ENCODE measurements around the gene MSH2.

MSH2 gene

DNA sequence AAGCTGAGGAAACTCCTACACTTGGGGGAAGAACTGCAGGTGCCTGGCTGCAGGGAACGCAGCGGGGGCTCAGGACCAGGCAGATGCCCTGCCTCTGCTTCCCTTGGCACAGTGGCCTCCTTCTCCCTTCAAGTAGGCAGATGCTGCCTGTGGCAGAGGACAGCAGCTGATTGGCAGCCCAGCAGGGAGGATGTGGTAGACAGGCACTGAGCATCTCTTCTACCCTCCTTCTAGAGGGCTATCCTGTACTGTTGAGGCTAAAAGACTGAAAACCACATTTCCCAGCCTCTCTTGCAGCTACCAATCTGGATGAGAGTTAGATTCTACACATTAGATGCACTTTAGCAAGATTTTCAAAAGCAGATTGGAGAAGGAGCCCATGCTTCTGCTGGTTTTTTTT, 105.7 kb downstream of the MSH2 start:
- no peak for DNase-seq (ENCODE audit: low read depth)

DNA sequence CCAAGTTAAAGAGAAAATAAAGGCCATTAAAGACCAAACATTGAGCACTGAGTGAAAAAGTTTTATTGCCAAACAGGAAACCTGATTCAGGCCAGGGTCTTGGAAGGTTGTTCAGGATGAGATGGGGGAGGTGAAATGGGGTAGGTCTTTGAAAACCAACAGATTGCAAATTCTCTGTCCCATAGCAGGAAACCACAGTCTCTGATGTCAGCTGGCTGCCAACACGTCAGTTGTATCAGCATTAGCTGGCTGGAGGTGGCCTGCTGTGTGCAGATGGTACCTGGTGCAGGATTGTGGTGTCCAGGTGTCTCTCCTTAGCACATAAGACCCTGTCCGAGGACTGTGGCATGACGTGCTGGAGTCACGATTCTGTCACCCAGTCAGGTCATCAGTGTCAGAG, 106.3 kb downstream of the MSH2 start:
- DNase-seq (ENCODE audit: low read depth), result no peak

DNA sequence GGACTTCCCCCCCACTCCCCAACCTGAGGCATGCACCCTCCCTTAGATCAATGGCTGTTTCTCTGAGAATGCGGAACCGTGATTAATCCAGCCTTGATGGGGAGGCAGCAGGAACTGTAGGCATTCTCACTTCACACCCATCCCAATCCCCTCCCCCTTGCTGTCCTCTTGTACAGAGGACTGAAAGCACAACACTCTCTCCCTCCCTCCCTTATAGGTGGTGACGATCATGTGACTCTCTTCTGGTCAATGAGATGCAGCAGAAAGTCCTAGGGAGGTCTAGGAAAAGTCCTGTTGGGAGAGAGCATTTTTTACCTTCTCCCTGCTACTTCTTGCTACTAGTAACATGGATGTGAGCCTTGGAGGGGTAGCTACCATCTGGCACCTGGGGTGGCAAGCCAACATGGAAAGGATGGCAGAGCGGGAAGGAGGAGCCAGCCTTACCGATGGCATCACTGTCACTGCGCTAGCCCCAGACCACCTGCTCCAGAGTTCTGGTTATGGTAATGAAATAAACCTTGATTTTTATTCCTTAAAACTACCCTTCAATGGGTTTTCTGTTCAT, 106.9 kb downstream of the MSH2 start:
- DNase-seq (ENCODE audit: low read depth), result no peak

DNA sequence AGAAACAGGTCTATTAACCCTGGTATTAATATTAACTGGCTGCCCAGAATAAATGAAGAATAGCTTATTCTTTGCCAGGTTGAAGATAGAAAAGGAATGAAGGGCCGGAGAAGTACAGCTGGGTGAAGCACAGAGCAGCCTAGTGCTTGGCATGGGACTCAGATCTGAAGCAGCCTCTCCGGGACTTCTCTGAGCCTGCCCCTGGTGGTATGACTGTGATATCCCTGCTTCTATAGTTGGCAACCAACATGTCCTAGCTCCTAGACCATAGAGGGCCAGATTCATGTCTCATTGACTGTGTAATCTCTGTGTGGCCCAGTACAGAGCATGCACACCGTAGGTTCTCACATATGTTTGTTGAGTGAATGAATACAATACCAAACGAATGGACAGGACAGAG, 107.8 kb downstream of the MSH2 start:
- no peak for DNase-seq (ENCODE audit: low read depth)

DNA sequence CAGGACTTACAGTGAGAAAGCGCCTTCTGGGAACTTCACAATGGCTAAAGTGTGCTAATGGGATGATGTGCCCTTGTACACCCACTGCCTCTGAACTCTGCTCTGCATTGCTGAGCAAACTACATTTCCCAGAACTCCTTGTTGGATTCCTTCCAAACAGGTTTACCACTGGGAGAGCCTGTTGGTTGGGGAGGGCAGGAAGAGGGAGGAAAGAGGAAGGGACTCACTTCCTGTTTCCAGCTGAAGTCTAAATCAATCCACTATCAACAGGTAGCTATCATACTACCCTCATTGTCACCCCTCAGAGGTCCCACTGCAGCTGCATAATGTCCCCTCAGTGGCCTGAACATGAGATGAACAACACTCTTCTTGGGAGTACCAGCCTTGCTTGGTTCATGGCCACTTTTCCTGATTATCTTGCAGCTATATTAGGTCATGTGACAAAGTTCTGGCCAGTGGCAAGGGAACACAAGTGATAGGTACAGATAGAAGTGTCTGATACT, 109.7 kb downstream of the MSH2 start:
- DNase-seq (ENCODE audit: low read depth), result no peak

DNA sequence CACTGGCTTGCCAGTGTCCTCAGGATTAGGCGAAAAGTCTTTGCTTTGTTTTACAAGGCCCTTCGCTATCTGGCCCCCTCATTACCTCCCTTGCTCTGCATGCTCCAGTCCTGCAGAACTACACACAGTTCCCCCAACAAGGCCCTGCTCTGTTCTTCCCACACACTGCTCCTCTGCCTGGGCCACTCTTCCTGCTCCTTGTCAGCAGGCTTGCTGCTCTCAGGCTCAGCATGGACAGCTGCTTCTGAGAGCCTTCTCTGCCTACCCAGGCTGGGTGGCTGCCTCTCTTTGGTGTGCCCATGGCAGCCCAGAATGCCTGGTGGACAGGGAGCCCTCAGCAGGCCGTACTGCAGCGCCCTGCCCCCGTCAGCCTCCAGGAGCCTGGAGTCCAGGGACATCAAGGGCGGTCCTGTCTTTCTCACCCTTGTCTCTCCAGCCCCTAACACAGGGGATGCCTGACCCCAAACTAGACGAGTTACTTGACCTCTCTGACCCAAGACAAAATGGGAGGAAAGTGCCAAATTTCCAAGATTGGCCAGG, 111.1 kb downstream of the MSH2 start:
- no peak for DNase-seq (ENCODE audit: low read depth)

DNA sequence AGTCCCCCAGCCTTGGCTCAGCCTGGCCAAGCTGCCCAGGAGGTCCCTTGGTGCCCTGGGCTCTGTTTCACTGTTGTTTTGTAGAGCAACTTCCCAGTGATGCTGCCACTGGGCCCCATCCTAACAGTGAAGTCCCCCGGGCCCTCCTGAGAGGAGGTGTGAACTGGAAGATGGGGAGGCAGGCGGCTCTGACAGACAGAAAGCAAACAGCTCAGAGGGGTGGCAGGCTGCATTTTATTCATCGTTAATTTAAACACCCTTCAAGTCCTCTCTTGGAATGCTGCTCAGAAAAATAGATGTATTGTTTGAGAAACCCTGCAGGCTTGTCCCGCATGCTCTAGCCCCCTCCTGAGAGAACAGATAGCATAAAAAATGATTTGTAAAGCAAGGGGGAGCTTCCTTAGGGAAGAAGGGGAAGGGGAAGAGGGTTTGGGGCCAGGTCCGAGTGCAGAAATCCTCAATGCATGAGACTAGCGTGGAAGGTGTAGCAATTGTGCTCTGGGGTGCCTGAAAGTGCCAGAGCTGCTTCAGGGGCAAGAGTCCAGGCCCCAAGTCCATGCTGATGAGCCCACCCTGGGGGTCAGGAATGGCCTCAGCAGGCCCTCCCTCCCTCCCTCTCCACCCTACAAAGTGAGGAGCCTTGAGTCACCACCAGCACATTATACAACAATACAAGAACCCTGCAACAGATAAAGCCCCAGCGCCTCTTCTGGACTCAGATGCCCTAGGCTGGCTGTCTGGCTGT, 113.6 kb downstream of the MSH2 start:
- no peak for DNase-seq (ENCODE audit: low read depth)

DNA sequence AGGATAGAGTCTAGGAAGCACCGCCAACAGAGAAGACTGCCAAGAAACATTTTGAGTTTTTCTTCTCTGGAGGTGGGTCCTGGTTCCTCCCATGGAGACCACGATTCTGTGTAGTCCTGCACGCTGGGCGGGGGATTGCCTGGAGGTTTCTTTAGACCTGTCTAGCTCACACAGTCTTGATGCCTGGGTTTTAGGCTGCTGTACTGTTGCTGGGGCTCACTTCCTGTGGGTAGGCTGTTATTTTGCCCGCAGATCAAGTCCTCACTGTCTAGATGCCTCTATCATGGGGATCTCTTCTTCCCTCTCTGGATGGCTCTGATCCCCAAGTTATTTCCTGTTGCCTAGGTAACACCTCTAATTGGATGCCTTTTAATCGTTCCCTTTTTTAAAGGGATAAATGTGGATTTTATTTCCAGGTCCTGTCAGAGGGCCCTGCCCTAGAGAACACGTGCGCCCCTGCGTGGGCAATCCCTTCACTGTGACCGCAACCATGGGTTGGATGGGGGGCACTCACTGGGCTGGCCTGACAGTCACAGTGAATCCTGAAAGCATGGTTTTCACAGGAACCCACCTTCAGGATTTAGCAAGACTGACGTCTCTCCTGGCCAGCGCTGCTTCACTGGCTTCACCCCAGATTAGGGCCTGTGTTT, 115.7 kb downstream of the MSH2 start:
- no peak for DNase-seq (ENCODE audit: low read depth)

DNA sequence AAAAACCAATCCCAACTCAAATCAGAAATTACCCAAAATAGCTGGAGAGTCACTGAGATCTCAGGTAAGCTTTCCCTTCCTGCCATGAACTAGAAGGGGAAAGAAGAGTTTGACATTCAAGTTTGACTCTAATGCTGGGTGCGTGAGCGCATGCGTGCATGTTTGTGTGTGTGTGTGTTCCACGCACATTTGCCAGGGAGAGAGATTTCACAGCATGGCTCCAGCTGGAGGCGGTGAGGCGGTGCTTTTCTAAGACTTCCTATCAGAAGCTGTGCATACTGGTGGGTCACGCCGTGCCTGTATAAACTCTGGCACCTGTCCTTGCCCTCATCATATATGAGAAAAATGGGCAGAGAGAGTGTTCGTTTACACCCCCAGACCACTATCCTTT, 116.2 kb downstream of the MSH2 start:
- no peak for DNase-seq (ENCODE audit: low read depth)

DNA sequence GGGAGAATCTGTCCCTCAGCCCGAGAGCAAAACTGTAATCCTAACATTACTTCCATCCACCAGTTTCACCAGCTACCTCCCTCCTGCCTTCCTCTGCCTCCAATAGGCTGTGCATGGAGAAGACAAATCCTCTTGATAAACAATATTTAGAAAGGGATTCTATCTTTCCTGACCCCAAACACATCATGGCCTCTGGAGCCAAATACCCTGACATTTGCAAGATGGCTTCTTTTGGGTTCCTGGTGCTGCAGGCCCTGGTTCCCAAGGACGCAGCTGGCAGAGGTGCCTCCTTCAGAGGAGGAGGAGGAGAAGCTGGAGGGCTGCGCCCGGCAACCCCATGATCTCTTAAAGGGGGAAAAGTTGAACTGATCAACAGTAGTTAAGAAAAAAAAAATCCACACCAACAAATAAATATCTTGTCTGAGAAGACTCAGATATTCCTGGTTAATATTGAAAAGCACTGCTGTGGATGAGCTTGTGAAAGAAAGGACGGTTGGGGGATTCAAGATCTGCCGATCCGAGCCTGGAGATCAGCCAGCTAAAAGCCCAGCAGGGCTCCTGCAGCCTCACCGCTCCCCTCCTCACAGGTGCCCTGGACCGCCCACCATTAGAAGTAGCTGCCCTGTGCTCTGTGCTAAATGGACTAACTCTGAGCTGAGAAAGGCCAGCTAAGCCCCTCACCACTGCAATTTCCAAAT, 116.8 kb downstream of the MSH2 start:
- no peak for DNase-seq (ENCODE audit: low read depth)

DNA sequence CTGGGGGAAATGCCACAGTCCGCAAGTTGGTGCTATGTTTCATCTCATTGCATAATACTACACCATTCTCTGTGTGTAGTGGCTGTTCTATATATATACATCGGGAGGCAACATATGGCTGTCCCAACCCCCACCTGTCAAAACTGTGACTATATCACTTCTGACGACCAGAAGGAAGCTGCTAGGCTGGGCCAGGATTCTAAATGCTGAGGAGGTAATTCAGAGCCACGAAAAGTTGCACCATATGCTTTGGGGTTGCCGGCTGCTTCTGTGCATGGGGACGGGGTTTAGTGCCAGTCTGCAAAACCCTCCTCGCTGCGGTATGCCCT, 117.3 kb downstream of the MSH2 start:
- no peak for DNase-seq (ENCODE audit: low read depth)

DNA sequence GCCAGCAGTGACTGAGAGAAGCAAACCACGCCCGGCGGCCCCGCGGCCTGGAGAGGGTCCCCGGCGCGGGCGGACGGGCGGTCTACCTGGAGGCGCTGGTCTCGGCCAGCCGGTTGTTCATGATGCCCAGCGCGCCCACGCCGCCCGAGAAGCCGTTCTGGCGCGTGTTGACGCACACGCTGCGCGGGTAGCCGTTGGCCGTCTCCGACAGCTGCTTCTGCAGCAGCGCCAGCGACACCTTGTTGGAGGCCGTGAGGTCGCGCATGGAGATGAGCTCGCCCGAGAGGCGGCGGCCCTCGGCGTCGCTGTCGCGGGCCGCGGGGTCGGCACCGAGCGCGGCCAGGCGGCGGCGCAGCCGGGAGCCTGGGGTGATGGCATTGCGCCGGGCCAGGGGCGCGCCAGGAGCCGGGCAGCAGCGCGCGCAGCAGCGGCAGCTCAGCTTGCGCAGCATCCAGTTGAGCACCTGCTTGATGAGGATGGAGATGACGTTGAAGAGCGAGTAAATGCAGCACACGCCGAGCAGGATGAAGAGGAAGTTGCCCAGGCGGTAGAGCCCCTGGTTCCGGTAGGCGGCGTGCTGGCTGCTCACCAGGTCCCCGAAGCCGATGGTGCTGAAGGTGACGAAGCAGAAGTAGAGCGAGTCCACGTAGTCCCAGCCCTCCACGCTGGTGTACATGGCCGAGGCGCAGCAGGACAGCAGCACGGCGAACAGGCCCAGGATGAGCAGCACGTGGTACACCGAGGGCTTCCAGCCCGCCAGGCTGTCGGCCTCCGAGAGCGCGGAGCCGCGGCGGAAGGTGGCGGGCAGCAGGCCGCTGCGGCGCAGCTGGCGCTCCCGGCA, 118.1 kb downstream of the MSH2 start:
- DNase-seq (ENCODE audit: low read depth), result no peak

DNA sequence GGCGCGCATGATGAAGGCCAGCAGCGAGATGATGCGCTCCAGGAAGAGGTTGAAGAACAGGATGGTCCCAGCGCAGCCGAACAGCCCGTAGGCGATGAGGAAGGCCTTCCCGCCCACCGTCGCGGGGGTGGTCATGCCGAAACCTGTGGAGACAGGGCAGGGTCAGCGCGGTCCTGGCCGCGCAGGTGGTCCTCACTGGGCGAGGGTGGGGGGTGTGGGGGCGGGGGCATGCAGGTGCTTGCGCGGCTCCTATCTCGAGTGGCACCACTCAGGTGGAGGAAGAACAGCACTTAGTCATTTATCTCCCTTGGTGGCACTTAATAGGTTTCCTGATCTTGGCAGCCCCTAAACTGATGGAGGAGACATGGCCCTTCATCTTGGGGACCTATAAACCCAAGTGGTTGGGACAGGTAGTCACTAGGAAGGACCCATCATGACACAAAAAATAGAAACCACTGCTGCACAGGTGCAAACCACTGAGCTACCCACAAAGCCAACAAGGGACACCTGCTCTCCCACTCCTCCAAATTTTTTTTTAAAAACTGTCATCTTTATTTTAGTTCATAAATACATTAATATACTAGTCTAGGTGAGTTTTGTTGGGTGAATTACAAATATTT, 118.8 kb downstream of the MSH2 start:
- no peak for DNase-seq (ENCODE audit: low read depth)

DNA sequence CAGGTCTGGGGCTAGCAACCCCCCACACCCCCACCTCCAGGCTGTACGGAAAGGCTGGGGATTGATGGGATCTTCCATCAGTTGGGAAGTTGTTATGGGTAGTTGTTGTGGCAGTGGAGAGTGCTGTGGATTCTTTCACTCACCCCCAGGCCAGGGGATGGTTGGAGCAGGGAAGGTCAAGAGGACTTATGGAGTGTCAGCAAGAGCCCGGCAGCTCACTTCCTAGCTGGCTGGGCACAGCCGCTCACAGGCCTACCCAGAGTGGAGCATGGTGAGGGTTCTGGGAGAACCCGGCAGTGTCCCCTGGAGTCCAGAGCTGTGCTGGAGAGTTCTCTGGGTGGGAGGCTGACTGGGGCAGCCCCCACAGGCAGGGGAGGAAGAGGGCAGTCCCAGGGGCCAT, 122.2 kb downstream of the MSH2 start:
- no peak for DNase-seq (ENCODE audit: low read depth)

DNA sequence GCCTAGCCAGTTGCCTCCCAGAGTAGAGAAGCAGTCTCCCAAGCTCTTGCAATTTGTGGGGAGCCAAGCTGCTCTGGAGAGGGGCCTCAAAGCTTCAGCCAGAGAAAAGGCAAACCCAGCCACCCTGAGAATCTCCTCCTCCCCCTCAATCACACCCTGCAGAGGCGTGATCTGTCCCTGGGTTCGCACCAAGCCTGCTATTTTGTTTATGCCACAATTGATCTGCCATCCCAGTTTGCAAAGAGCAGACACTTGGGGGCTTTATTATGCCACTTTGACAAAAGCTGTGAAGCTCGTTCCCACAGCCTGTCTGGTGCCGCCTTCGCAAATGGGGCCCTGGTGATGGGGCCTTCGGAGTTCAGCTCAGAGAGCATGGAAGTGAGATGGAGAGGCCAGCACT, 125.5 kb downstream of the MSH2 start:
- DNase-seq (ENCODE audit: low read depth), result no peak

DNA sequence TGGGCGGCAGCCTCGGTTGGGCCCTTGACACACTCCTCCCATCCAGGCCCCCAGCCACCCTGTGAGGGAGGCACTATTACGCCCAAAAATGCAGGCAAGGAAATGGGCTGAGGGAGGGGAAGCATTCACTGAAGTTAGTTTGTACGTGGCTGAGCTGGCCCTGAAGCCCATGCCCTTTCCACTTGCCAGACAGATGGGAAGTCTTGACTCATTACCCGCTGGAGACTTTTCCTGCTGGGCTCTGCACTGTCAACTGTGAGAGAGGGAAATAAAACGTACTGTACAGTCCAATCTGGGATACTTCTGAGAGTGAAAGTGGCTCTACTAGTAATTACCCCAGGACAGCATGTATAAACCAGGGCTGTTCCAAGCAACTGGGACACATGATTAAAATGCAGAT, 125.9 kb downstream of the MSH2 start:
- peak; percentile 4 for DNase-seq (ENCODE audit: low read depth)

DNA sequence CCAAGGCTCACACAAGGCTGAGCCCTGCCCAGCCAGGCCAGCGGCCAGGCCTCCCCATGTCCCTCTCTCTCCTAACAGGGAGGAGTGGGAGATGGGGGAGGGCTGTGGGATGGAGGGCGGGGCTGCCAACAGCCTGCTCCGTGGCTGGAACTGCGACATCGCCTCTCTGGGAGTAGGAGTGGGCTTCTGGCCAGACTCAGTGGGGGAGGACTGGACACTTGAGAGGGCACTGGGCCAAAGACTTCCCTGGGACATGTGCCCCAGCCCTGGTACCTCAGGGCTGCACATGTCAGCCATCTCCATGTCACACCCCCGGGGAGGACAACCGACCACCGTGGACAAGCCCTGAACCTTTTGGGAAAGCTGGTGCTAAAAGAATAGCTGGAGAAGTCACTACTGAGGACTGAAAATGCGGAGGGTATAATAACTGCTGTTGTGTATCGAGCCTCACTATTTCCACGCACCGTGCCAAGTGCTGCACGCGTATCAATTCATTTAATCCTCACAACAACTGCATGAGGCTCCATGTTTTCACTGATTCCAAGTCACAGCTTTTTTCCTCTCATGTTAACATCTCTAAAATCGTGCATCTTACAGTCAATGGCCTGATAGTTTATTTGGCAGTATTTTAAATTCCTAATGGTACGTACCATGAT, 127.3 kb downstream of the MSH2 start:
- DNase-seq (ENCODE audit: low read depth), result no peak

DNA sequence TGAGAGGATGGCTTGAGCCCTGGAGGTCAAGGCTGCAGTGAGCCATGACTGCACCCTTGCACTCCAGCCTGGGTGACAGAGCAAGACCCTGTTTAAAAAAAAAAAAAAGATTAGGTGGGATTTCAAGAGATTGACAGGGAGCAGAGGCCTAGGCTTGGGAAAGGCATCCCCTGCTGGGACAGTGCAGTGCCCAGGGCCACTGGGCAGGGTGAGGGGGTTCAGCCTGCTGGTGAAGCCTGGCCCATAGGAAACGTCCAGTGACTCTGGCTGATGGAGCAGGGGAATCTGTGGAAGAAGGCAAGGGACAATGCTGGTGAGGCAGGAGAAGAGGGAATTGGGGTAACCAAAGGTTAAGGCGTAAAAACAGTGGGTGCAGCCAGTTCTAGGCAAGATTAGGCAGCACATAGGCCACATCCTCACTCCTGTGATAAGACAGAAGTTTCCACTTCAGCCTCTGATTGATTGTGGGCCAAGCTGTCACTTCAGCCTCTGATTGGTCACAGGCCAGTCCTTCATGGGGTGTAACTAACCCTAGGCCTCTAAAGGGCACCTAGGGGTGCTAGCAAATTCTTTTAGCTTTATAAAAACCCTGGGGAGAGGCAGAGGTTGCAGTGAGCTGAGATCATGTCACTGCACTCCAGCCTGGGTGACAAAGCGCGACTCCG, 128.6 kb downstream of the MSH2 start:
- no peak for DNase-seq (ENCODE audit: low read depth)

Measured in stromal cell of bone marrow (primary cell).